IPS-11a (cell line): Measurements from ENCODE around the gene GEMIN7.
A peak's percentile ranks its signal among the peaks of the same experiment; 100 is the strongest.

Experiments used
- H3K4me3 ChIP-seq: one replicate; pipeline ENCODE4 v1.5.1; 2013; ENCODE audit warnings: low read depth, low read length, control low read depth

Gene GEMIN7

GRCh38 chr19:45059258-45059965 lies 19.6 kb upstream of the GEMIN7 start:
- H3K4me3 ChIP-seq, result no peak overlapping the region

- H3K4me3 ChIP-seq, result no peak overlapping the region
These were observed 17.1 kb upstream of the GEMIN7 start for GRCh38 chr19:45061965-45062364.

- no peak overlapping the region for H3K4me3 ChIP-seq
These were observed 14.9 kb upstream of the GEMIN7 start for GRCh38 chr19:45063851-45064801.

- H3K4me3 ChIP-seq, result no peak overlapping the region
These were observed 12.0 kb upstream of the GEMIN7 start for GRCh38 chr19:45066921-45067661.

GRCh38 chr19:45068041-45068440 lies 11.0 kb upstream of the GEMIN7 start:
- H3K4me3 ChIP-seq, result no peak overlapping the region

GRCh38 chr19:45069056-45069455 lies 10.0 kb upstream of the GEMIN7 start:
- H3K4me3 ChIP-seq, result no peak overlapping the region

- no peak overlapping the region for H3K4me3 ChIP-seq
These were observed 8.8 kb upstream of the GEMIN7 start for GRCh38 chr19:45070214-45070613.

- H3K4me3 ChIP-seq, result no peak overlapping the region
These were observed 8.1 kb upstream of the GEMIN7 start for GRCh38 chr19:45070861-45071544.

- no peak overlapping the region for H3K4me3 ChIP-seq
These were observed 7.5 kb upstream of the GEMIN7 start for GRCh38 chr19:45071545-45071938.

GRCh38 chr19:45071969-45072790 lies 6.9 kb upstream of the GEMIN7 start:
- no peak overlapping the region for H3K4me3 ChIP-seq

- H3K4me3 ChIP-seq, result peak overlapping the region; percentile 79
These were observed 4.2 kb upstream of the GEMIN7 start for GRCh38 chr19:45074744-45075300.

GRCh38 chr19:45075301-45076028 lies 3.6 kb upstream of the GEMIN7 start:
- H3K4me3 ChIP-seq, result peak overlapping the region; percentile 79

- peak within 1 kb of the TSS; percentile 79 for H3K4me3 ChIP-seq
These were observed 2.8 kb upstream of the GEMIN7 start, which contains the start of gene ZNF296 for GRCh38 chr19:45076029-45076850. Gene ZNF296, minus strand, starts transcription at chr19:45076478. Its CDS starts 105 bp downstream, at chr19:45076373.

GRCh38 chr19:45076851-45077730 lies 2.0 kb upstream of the GEMIN7 start:
- H3K4me3 ChIP-seq, result peak overlapping the region; percentile 79

- peak overlapping the region; percentile 24 for H3K4me3 ChIP-seq
These were observed 534 bp upstream of the GEMIN7 start for GRCh38 chr19:45078390-45079062.

GRCh38 chr19:45079911-45080370 lies 881 bp downstream of the GEMIN7 start:
- peak overlapping the region; percentile 84 for H3K4me3 ChIP-seq
